HepG2 (cell line): ENCODE measurements around the gene ASB4. TPM values are rescaled to one million over a fixed set of nuclear protein-coding genes. Genes with fewer than 3 reads are reported as not detected.

Experiments used
- ATAD3A ChIP-seq: sonication (generic); formaldehyde crosslinking; IDR thresholded peaks from 2 replicates; pipeline ENCODE4 v1.4.0; 2020; ENCODE audit warnings: missing genetic modification reagents
- DPF2 ChIP-seq: sonication (generic); formaldehyde crosslinking; IDR thresholded peaks from 2 replicates; pipeline ENCODE4 v1.4.0; 2020; ENCODE audit warnings: mild to moderate bottlenecking, low read depth, missing genetic modification reagents, borderline replicate concordance
- KDM2A ChIP-seq: sonication (generic); formaldehyde crosslinking; IDR thresholded peaks from 2 replicates; pipeline ENCODE4 v1.4.0; 2020; ENCODE audit warnings: low read depth, missing genetic modification reagents, borderline replicate concordance
- NAIF1 ChIP-seq: sonication (generic); formaldehyde crosslinking; IDR thresholded peaks from 2 replicates; pipeline ENCODE4 v1.5.0; 2020; ENCODE audit warnings: mild to moderate bottlenecking, missing genetic modification reagents, borderline replicate concordance
- PHB2 ChIP-seq: fragments of 450-650 bp; IDR thresholded peaks from 2 replicates; pipeline ENCODE4 v1.6.1; 2018; ENCODE audit not compliant: partially characterized antibody
- PHF8 ChIP-seq: sonication (generic); formaldehyde crosslinking; IDR thresholded peaks from 2 replicates; pipeline ENCODE4 v1.5.0; 2020; ENCODE audit warnings: missing genetic modification reagents
- RXRA ChIP-seq: sonication (generic); formaldehyde crosslinking; IDR thresholded peaks from 2 replicates; pipeline ENCODE4 v1.5.1; 2020; ENCODE audit warnings: missing genetic modification reagents
- SMARCE1 ChIP-seq: fragments of 450-650 bp; IDR thresholded peaks from 2 replicates; pipeline ENCODE4 v1.6.1; 2017; ENCODE audit warnings: borderline replicate concordance
- SOX13 ChIP-seq, 3 experiments: fragments of 450-650 bp in 1 of 3; sonication (generic) in 1 of 3; formaldehyde crosslinking in 1 of 3; IDR thresholded peaks in 2 of 3; conservative IDR thresholded peaks in 1 of 3; 2 replicates each; pipeline versions ENCODE4 v1.5.0 to v1.6.1; 2016 to 2020; ENCODE audit warnings: antibody characterized with exemption in 1 of 3, mild to moderate bottlenecking in 1 of 3, missing compliant biosample characterization in 1 of 3, missing genetic modification reagents in 1 of 3, moderate library complexity in 1 of 3
- ZNF225 ChIP-seq: sonication (generic); formaldehyde crosslinking; IDR thresholded peaks from 2 replicates; pipeline ENCODE4 v1.4.0; 2020; ENCODE audit warnings: mild to moderate bottlenecking, missing genetic modification reagents
- ZNF556 ChIP-seq: sonication (generic); formaldehyde crosslinking; IDR thresholded peaks from 2 replicates; pipeline ENCODE4 v1.4.0; 2020; ENCODE audit warnings: mild to moderate bottlenecking, missing genetic modification reagents, borderline replicate concordance
- ZNF713 ChIP-seq: sonication (generic); formaldehyde crosslinking; IDR thresholded peaks from 2 replicates; pipeline ENCODE4 v1.4.0; 2020; ENCODE audit warnings: mild to moderate bottlenecking, missing genetic modification reagents
- ZNF788 ChIP-seq: sonication (generic); formaldehyde crosslinking; IDR thresholded peaks from 2 replicates; pipeline ENCODE4 v1.5.0; 2020; ENCODE audit warnings: mild to moderate bottlenecking, missing genetic modification reagents, borderline replicate concordance
- ZSCAN29 ChIP-seq: sonication (generic); formaldehyde crosslinking; conservative IDR thresholded peaks from 2 replicates; pipeline ENCODE4 v1.4.0; 2020; ENCODE audit warnings: mild to moderate bottlenecking, missing genetic modification reagents
- polyA plus RNA-seq, 8 experiments: library from polyadenylated mRNA; depleted of rRNA in 3 of 8; stranded (reverse) in 7 of 8; unstranded in 1 of 8; fragments of >200 nt; fragmentation: Illumina TruSeq in 4 of 8; extraction: Trizol in 4 of 8; gene quantifications; 2 replicates each; pipeline versions ENCODE4 v1.2.1 to v1.2.3, GENCODE V29; 2011 to 2016; ENCODE audit warnings: low read depth in 4 of 8, missing spikeins in 1 of 8, mixed read lengths in 1 of 8; ENCODE audit not compliant: insufficient read depth in 1 of 8
- total RNA-seq, 5 experiments: library from RNA; depleted of rRNA; stranded (reverse); fragments of >200 nt; fragmentation: Illumina TruSeq; extraction: Trizol; gene quantifications; 2 replicates each; pipeline ENCODE4 v1.2.3, GENCODE V29; 2016; ENCODE audit warnings: low read depth in 1 of 5
- TF ChIP-seq, protein P1 (sequence below): sonication (generic); formaldehyde crosslinking; IDR thresholded peaks from 2 replicates; pipeline ENCODE4 v1.9.0; 2022; ENCODE audit warnings: missing genetic modification reagents, mild to moderate bottlenecking, borderline replicate concordance
- TF ChIP-seq, protein P2 (sequence below): sonication (generic); formaldehyde crosslinking; IDR thresholded peaks from 2 replicates; pipeline ENCODE4 v1.4.0; 2020; ENCODE audit warnings: mild to moderate bottlenecking, missing genetic modification reagents, borderline replicate concordance
- TF ChIP-seq, protein P3 (sequence below): IDR thresholded peaks from 2 replicates; pipeline ENCODE4 v1.4.0; 2020; ENCODE audit warnings: mild to moderate bottlenecking, missing genetic modification reagents
- TF ChIP-seq, protein P4 (sequence below): sonication (generic); formaldehyde crosslinking; IDR thresholded peaks from 2 replicates; pipeline ENCODE4 v1.9.0; 2021; ENCODE audit warnings: missing genetic modification reagents, mild to moderate bottlenecking, borderline replicate concordance

ASB4 gene
- total and polyA plus RNA-seq, 2 of the 13 experiments (the other 11 are each of a cell fraction or from before 2014, with no cell fraction given), result 1.1 to 4.0 TPM

DNA sequence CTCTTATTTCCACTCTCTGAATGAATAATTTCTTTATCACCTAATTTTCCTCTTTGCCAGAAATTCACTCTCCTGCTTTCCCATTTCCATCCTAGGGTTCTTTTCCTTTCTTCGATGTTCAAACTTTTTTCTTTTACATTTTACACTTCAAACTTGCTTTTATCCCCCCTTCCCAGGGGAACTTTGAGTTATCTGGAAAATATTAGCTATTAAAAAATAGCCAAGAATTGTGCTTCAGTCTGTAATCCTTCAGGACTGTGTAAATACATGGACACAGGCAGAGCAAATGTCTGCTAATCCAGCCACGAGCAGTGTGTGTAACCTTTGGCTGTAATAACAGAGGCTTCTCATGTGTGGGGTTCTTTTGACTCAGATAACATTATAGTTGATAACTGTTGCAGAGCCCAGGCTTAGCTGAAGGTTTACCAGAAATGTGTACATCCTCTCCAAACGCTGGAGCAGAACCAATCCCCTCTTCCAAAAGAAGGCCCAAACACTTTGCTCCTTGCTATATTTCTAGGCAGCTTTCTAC is 4.6 kb downstream of the ASB4 start (continued):
- TF ChIP-seq, protein P1, sequence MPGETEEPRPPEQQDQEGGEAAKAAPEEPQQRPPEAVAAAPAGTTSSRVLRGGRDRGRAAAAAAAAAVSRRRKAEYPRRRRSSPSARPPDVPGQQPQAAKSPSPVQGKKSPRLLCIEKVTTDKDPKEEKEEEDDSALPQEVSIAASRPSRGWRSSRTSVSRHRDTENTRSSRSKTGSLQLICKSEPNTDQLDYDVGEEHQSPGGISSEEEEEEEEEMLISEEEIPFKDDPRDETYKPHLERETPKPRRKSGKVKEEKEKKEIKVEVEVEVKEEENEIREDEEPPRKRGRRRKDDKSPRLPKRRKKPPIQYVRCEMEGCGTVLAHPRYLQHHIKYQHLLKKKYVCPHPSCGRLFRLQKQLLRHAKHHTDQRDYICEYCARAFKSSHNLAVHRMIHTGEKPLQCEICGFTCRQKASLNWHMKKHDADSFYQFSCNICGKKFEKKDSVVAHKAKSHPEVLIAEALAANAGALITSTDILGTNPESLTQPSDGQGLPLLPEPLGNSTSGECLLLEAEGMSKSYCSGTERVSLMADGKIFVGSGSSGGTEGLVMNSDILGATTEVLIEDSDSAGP (CRISPR knock-in tag), result no peak
- TF ChIP-seq NAIF1 (CRISPR knock-in tag) (0 out of 2 replicates have a peak, but pooled peaks have one; percentile 37), ZNF788 (CRISPR knock-in tag) (no peak), RXRA (no peak), KDM2A (CRISPR knock-in tag) (no peak), PHB2 (no peak), ZNF556 (CRISPR knock-in tag) (no peak), SMARCE1 (no peak), SOX13 (IDR thresholded peaks at IDR 0.05) (no peak), SOX13 (CRISPR knock-in tag; conservative IDR thresholded peaks at IDR 0.05 in 1 of 2, IDR thresholded peaks at IDR 0.05 in 1 of 2) (peak in 1 of 2 experiments; percentile 26; a peak in 1 of 4 replicates), PHF8 (CRISPR knock-in tag) (no peak), ZNF225 (CRISPR knock-in tag) (no peak), ATAD3A (no peak), DPF2 (CRISPR knock-in tag) (no peak), ZNF713 (CRISPR knock-in tag) (no peak), ZSCAN29 (CRISPR knock-in tag) (no peak)
- TF ChIP-seq, protein P2, sequence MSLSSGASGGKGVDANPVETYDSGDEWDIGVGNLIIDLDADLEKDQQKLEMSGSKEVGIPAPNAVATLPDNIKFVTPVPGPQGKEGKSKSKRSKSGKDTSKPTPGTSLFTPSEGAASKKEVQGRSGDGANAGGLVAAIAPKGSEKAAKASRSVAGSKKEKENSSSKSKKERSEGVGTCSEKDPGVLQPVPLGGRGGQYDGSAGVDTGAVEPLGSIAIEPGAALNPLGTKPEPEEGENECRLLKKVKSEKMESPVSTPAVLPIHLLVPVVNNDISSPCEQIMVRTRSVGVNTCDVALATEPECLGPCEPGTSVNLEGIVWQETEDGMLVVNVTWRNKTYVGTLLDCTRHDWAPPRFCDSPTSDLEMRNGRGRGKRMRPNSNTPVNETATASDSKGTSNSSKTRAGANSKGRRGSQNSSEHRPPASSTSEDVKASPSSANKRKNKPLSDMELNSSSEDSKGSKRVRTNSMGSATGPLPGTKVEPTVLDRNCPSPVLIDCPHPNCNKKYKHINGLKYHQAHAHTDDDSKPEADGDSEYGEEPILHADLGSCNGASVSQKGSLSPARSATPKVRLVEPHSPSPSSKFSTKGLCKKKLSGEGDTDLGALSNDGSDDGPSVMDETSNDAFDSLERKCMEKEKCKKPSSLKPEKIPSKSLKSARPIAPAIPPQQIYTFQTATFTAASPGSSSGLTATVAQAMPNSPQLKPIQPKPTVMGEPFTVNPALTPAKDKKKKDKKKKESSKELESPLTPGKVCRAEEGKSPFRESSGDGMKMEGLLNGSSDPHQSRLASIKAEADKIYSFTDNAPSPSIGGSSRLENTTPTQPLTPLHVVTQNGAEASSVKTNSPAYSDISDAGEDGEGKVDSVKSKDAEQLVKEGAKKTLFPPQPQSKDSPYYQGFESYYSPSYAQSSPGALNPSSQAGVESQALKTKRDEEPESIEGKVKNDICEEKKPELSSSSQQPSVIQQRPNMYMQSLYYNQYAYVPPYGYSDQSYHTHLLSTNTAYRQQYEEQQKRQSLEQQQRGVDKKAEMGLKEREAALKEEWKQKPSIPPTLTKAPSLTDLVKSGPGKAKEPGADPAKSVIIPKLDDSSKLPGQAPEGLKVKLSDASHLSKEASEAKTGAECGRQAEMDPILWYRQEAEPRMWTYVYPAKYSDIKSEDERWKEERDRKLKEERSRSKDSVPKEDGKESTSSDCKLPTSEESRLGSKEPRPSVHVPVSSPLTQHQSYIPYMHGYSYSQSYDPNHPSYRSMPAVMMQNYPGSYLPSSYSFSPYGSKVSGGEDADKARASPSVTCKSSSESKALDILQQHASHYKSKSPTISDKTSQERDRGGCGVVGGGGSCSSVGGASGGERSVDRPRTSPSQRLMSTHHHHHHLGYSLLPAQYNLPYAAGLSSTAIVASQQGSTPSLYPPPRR, result no peak
- TF ChIP-seq, protein P3, sequence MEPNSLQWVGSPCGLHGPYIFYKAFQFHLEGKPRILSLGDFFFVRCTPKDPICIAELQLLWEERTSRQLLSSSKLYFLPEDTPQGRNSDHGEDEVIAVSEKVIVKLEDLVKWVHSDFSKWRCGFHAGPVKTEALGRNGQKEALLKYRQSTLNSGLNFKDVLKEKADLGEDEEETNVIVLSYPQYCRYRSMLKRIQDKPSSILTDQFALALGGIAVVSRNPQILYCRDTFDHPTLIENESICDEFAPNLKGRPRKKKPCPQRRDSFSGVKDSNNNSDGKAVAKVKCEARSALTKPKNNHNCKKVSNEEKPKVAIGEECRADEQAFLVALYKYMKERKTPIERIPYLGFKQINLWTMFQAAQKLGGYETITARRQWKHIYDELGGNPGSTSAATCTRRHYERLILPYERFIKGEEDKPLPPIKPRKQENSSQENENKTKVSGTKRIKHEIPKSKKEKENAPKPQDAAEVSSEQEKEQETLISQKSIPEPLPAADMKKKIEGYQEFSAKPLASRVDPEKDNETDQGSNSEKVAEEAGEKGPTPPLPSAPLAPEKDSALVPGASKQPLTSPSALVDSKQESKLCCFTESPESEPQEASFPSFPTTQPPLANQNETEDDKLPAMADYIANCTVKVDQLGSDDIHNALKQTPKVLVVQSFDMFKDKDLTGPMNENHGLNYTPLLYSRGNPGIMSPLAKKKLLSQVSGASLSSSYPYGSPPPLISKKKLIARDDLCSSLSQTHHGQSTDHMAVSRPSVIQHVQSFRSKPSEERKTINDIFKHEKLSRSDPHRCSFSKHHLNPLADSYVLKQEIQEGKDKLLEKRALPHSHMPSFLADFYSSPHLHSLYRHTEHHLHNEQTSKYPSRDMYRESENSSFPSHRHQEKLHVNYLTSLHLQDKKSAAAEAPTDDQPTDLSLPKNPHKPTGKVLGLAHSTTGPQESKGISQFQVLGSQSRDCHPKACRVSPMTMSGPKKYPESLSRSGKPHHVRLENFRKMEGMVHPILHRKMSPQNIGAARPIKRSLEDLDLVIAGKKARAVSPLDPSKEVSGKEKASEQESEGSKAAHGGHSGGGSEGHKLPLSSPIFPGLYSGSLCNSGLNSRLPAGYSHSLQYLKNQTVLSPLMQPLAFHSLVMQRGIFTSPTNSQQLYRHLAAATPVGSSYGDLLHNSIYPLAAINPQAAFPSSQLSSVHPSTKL (CRISPR knock-in tag), result 0 out of 2 replicates have a peak, but pooled peaks have one; percentile 39
- TF ChIP-seq, protein P4, sequence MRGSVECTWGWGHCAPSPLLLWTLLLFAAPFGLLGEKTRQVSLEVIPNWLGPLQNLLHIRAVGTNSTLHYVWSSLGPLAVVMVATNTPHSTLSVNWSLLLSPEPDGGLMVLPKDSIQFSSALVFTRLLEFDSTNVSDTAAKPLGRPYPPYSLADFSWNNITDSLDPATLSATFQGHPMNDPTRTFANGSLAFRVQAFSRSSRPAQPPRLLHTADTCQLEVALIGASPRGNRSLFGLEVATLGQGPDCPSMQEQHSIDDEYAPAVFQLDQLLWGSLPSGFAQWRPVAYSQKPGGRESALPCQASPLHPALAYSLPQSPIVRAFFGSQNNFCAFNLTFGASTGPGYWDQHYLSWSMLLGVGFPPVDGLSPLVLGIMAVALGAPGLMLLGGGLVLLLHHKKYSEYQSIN (CRISPR knock-in tag), result no peak
